ENCODE data around the gene SMU1.

DNA sequence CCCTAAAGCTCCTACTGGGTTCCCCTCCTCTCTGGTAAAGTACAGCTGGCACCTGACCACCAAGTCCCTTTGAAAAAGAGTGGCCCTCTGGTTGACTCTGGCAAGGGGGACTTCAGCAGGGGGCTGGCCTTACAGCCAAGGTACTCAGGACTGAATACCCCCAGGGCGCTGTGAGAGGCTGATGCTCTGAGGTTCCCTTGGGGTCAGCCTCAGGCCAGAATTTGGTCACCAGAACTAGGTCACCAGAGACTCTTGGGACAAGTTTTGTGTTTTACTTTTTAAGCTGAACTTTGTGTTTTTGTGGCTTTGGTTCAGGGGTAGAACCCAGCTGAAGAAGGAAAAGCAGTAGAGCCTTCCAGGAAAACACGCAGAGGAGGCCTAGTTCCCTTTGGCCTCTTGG is 23.3 kb upstream of the SMU1 start:
- no peak for TF ChIP-seq POLR2A (IDR thresholded peaks at IDR 0.05)
- TF ChIP-seq, protein P1, sequence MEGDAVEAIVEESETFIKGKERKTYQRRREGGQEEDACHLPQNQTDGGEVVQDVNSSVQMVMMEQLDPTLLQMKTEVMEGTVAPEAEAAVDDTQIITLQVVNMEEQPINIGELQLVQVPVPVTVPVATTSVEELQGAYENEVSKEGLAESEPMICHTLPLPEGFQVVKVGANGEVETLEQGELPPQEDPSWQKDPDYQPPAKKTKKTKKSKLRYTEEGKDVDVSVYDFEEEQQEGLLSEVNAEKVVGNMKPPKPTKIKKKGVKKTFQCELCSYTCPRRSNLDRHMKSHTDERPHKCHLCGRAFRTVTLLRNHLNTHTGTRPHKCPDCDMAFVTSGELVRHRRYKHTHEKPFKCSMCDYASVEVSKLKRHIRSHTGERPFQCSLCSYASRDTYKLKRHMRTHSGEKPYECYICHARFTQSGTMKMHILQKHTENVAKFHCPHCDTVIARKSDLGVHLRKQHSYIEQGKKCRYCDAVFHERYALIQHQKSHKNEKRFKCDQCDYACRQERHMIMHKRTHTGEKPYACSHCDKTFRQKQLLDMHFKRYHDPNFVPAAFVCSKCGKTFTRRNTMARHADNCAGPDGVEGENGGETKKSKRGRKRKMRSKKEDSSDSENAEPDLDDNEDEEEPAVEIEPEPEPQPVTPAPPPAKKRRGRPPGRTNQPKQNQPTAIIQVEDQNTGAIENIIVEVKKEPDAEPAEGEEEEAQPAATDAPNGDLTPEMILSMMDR (IDR thresholded peaks at IDR 0.05), result no peak
